Calu3 (cell line): ENCODE data around the gene KLHL28. TPM values are rescaled to one million over a fixed set of nuclear protein-coding genes. Genes with fewer than 3 reads are reported as not detected.
"Not testable (repeated sequence)": the region's sequence is repeated elsewhere in the genome, so short reads cannot be mapped to it uniquely, and the experiment has no call there.

Experiments
- BruUV-seq: library from RNA; stranded (reverse); fragments of 400-500 nt; replicated peaks from 2 replicates; lab custom pipeline; 2021; lab: Mats Ljungman, UMichigan
- CTCF ChIA-PET: fragments of 300-600 bp; sonication (Branson Sonifier 250); formaldehyde crosslinking; loops from one replicate; lab custom pipeline; 2022; ENCODE audit warnings: antibody characterized with exemption; lab: Charles Lee
- DNase-seq: peaks from one replicate; pipeline ENCODE4 v3.0.0; 2022
- H3K27ac Mint-ChIP-seq: one replicate; pipeline ENCODE4 v1.8.0; 2022; ENCODE audit warnings: mixed read lengths; ENCODE audit not compliant: unreplicated experiment
- H3K27me3 Mint-ChIP-seq: one replicate; pipeline ENCODE4 v1.8.0; 2022; ENCODE audit warnings: mixed read lengths; ENCODE audit not compliant: unreplicated experiment
- H3K36me3 Mint-ChIP-seq: one replicate; pipeline ENCODE4 v1.8.0; 2022; ENCODE audit warnings: mild to moderate bottlenecking, moderate library complexity, mixed read lengths; ENCODE audit not compliant: insufficient read depth, unreplicated experiment
- H3K4me1 Mint-ChIP-seq: one replicate; pipeline ENCODE4 v1.8.0; 2022; ENCODE audit warnings: mild to moderate bottlenecking, low read depth, mixed read lengths; ENCODE audit not compliant: unreplicated experiment
- H3K4me3 Mint-ChIP-seq: one replicate; pipeline ENCODE4 v1.8.0; 2022; ENCODE audit warnings: mild to moderate bottlenecking, low read depth, moderate library complexity, mixed read lengths; ENCODE audit not compliant: unreplicated experiment
- H3K9me3 Mint-ChIP-seq: one replicate; pipeline ENCODE4 v1.8.0; 2022; ENCODE audit warnings: low read depth, mixed read lengths; ENCODE audit not compliant: unreplicated experiment
- CTCF ChIP-seq: fragments of 200-600 bp; IDR thresholded peaks from one replicate; pipeline ENCODE4 v1.8.0; 2022; ENCODE audit warnings: antibody characterized with exemption; ENCODE audit not compliant: unreplicated experiment
- intact Hi-C: fragments of 100-400 bp; cut with micrococcal nuclease; formaldehyde crosslinking; loops from one replicate; pipeline ENCODE4 v1.10.0; 2022; ENCODE audit not compliant: unreplicated experiment
- total RNA-seq: library from RNA; stranded (reverse); gene quantifications from 2 replicates; pipeline ENCODE4 v1.2.3, GENCODE V29; 2022

KLHL28 gene
- total RNA-seq, 1 experiment from 2014 or later, result 10.1 TPM

- intact Hi-C loops, result no loop called here
- no peak overlapping the region for H3K4me3 Mint-ChIP-seq
- no peak for DNase-seq
- H3K36me3 Mint-ChIP-seq, result peaks cover 18% of the 10 kb centered on the region
- peaks cover 11% of the 10 kb centered on the region for H3K4me1 Mint-ChIP-seq
- no TSS peak for BruUV-seq
- TF ChIP-seq CTCF, result no peak
- CTCF ChIA-PET, result no interaction called here
- no peak overlapping the region for H3K27ac Mint-ChIP-seq
- H3K9me3 Mint-ChIP-seq, result no peaks in the 10 kb centered on the region
- H3K27me3 Mint-ChIP-seq, result no peaks in the 10 kb centered on the region
These were observed 66.0 kb downstream of the KLHL28 start for GRCh38 chr14:44895716-44896115.

GRCh38 chr14:44893535-44893934 is 68.2 kb downstream of the KLHL28 start:
- H3K4me3 Mint-ChIP-seq, result no peak overlapping the region
- CTCF ChIA-PET, result no interaction called here
- H3K27ac Mint-ChIP-seq, result no peak overlapping the region
- no peak for TF ChIP-seq CTCF
- H3K9me3 Mint-ChIP-seq, result no peaks in the 10 kb centered on the region
- BruUV-seq, result no TSS peak
- no peak for DNase-seq
- H3K27me3 Mint-ChIP-seq, result no peaks in the 10 kb centered on the region
- H3K4me1 Mint-ChIP-seq, result peaks cover 8% of the 10 kb centered on the region
- intact Hi-C loops, result no loop called here
- peaks cover 18% of the 10 kb centered on the region for H3K36me3 Mint-ChIP-seq

GRCh38 chr14:44891726-44892372 is 69.9 kb downstream of the KLHL28 start:
- CTCF ChIA-PET, H3K27me3 Mint-ChIP-seq, H3K36me3 Mint-ChIP-seq, H3K4me1 Mint-ChIP-seq, BruUV-seq, H3K27ac Mint-ChIP-seq, H3K9me3 Mint-ChIP-seq, DNase-seq, intact Hi-C loops, H3K4me3 Mint-ChIP-seq: not testable (repeated sequence)

GRCh38 chr14:44889595-44890471 is 71.9 kb downstream of the KLHL28 start:
- Mint-ChIP-seq H3K4me3 (no peak overlapping the region), H3K4me1 (no peaks in the 10 kb centered on the region), H3K36me3 (no peaks in the 10 kb centered on the region), H3K27ac (no peak overlapping the region), H3K9me3 (no peaks in the 10 kb centered on the region), H3K27me3 (no peaks in the 10 kb centered on the region)
- BruUV-seq, result no TSS peak
- DNase-seq, result no peak
- CTCF ChIA-PET, result interaction anchor here (0.6 kb wide), 1 partner anchor 142 kb away, joined by 3 read pairs; no protein-coding TSS in a partner anchor
- intact Hi-C loops, result no loop called here
- TF ChIP-seq CTCF, result no peak

GRCh38 chr14:44887596-44887955 is 74.2 kb downstream of the KLHL28 start:
- no peaks in the 10 kb centered on the region for H3K4me1 Mint-ChIP-seq
- no peak overlapping the region for H3K4me3 Mint-ChIP-seq
- no peak overlapping the region for H3K27ac Mint-ChIP-seq
- intact Hi-C loops, result no loop called here
- no peak for DNase-seq
- no peaks in the 10 kb centered on the region for H3K27me3 Mint-ChIP-seq
- CTCF ChIA-PET, result no interaction called here
- BruUV-seq, result no TSS peak
- TF ChIP-seq CTCF, result no peak
- no peaks in the 10 kb centered on the region for H3K9me3 Mint-ChIP-seq
- no peaks in the 10 kb centered on the region for H3K36me3 Mint-ChIP-seq
